ENCODE measurements around the gene NUDT3. TPM values are rescaled to one million over a fixed set of nuclear protein-coding genes. Genes with fewer than 3 reads are reported as not detected.
"Not testable (repeated sequence)": the region's sequence is repeated elsewhere in the genome, so short reads cannot be mapped to it uniquely, and the experiment has no call there.

NUDT3 gene
- total RNA-seq, 6 experiments from 2014 or later: 14.5 to 22.7 (median 16.7) TPM

DNA sequence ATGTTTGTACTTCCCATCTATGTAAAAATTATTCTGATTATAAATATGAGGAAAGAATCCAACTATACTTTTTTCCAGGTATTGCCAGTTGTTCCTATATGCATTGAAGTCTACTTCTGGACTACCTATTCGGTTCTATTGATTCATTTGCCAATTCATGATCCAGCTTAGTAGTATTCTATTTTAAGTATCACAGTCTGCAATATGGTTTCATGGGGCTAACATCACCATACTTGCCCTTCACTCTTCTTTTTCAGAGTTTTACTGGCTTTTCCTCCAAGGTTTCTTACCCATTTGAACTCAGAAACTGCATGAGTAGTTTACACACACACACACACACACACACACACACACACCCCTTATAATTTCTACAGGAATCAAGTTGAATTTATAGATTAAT lies 34.5 kb downstream of the NUDT3 start:
- H3K36me3 ChIP-seq: no peaks in the 10 kb centered on the region
- no peak for TF ChIP-seq POLR2A (IDR thresholded peaks at IDR 0.05)
- TF ChIP-seq, protein P1, sequence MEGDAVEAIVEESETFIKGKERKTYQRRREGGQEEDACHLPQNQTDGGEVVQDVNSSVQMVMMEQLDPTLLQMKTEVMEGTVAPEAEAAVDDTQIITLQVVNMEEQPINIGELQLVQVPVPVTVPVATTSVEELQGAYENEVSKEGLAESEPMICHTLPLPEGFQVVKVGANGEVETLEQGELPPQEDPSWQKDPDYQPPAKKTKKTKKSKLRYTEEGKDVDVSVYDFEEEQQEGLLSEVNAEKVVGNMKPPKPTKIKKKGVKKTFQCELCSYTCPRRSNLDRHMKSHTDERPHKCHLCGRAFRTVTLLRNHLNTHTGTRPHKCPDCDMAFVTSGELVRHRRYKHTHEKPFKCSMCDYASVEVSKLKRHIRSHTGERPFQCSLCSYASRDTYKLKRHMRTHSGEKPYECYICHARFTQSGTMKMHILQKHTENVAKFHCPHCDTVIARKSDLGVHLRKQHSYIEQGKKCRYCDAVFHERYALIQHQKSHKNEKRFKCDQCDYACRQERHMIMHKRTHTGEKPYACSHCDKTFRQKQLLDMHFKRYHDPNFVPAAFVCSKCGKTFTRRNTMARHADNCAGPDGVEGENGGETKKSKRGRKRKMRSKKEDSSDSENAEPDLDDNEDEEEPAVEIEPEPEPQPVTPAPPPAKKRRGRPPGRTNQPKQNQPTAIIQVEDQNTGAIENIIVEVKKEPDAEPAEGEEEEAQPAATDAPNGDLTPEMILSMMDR (IDR thresholded peaks at IDR 0.05): no peak
- peaks cover 0 to 5% (median under 1%) of the 10 kb centered on the region in 4 donors for H3K4me1 ChIP-seq
- no peak overlapping the region for H3K4me3 ChIP-seq
- H3K9me3 ChIP-seq: no peaks in the 10 kb centered on the region
- no peak for ATAC-seq
- no peak for DNase-seq
- intact Hi-C loops (cut with DNase I): no loop called here
- H3K27me3 ChIP-seq: no peaks in the 10 kb centered on the region
- WGBS (ENCODE audit: insufficient coverage, low coverage, low lambda C conversion rate, missing lambda C conversion rate): 43% methylated on average over 1 of the region's 1 CpG
- H3K27ac ChIP-seq: no peak overlapping the region

DNA sequence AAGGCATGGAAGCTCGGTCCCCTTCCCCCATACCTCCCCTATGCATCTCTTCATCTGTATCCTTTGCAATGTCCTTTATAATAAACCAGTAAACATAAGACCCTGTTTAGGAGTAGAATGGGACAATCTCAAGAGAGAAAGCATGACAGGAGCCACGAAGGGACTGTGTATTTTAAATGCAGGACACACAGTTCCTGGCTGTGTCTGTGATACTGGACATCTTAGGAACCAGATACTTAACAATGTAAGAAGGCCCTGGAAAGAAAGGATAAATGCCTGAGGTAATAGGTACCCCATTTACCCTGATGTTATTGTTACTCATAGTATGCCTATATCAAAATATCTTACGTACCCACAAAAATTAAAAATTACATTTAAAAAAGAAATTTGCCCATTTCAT lies 36.6 kb downstream of the NUDT3 start:
- H3K9me3 ChIP-seq: no peaks in the 10 kb centered on the region
- H3K27me3 ChIP-seq: no peaks in the 10 kb centered on the region
- 70% methylated on average over 3 of the region's 3 CpGs for WGBS (ENCODE audit: insufficient coverage, low coverage, low lambda C conversion rate, missing lambda C conversion rate)
- no peak overlapping the region for H3K4me3 ChIP-seq
- no peaks in the 10 kb centered on the region for H3K36me3 ChIP-seq
- DNase-seq: no peak
- TF ChIP-seq, protein P1 (IDR thresholded peaks at IDR 0.05): no peak
- TF ChIP-seq POLR2A (IDR thresholded peaks at IDR 0.05): no peak
- intact Hi-C loops (cut with DNase I): no loop called here
- no peak for ATAC-seq
- peaks cover 0 to under 1% (median under 1%) of the 10 kb centered on the region in 4 donors for H3K4me1 ChIP-seq
- H3K27ac ChIP-seq: no peak overlapping the region

DNA sequence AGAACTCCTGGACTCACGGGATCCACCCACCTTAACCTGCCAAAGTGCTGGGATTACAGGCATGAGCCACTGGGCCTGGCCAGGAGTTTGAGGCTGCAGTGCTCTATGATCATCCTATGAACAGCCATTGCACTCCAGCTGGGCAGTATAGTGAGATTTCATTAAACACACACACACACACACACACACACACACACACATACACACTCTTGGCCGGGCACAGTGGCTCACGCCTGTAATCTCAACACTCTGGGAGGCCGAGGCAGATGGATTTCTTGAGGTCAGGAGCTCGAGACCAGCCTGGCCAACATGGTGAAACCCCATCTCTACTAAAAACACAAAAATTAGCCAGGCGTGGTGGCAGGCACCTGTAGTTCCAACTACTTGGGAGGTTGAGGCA lies 38.2 kb downstream of the NUDT3 start:
- H3K4me1 ChIP-seq: not testable (repeated sequence)

DNA sequence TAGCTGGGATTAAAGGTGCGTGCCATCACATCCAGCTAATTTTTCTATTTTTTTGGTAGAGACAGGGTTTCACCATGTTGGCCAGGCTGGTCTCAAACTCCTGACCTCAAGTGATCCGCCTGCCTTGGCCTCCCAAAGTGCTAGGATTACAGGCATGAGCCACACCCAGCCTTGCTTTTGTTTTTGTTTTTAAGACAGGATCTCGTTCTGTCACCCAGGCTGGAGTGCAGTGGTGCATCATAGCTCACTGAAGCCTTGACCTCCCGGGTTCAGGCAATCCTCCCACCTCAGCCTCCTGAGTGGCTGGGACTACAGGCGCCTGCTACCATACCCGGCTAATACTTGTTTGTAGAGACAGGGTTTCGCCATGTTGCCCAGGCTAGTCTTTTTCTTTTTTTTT lies 38.9 kb downstream of the NUDT3 start:
- H3K4me1 ChIP-seq; H3K27me3 ChIP-seq; ATAC-seq; H3K27ac ChIP-seq; H3K36me3 ChIP-seq; H3K9me3 ChIP-seq; DNase-seq; H3K4me3 ChIP-seq; intact Hi-C loops (cut with DNase I): not testable (repeated sequence)
- WGBS (ENCODE audit: insufficient coverage, low coverage, low lambda C conversion rate, missing lambda C conversion rate): 94% methylated on average over 6 of the region's 7 CpGs

More for the DNA sequence above, 38.2 kb downstream of the NUDT3 start:
- H3K4me3 ChIP-seq; H3K27me3 ChIP-seq; DNase-seq; ATAC-seq; intact Hi-C loops (cut with DNase I); H3K36me3 ChIP-seq; H3K9me3 ChIP-seq; H3K27ac ChIP-seq: not testable (repeated sequence)
- WGBS (ENCODE audit: insufficient coverage, low coverage, low lambda C conversion rate, missing lambda C conversion rate): no CpG with 5 or more reads among the region's 6 CpGs

DNA sequence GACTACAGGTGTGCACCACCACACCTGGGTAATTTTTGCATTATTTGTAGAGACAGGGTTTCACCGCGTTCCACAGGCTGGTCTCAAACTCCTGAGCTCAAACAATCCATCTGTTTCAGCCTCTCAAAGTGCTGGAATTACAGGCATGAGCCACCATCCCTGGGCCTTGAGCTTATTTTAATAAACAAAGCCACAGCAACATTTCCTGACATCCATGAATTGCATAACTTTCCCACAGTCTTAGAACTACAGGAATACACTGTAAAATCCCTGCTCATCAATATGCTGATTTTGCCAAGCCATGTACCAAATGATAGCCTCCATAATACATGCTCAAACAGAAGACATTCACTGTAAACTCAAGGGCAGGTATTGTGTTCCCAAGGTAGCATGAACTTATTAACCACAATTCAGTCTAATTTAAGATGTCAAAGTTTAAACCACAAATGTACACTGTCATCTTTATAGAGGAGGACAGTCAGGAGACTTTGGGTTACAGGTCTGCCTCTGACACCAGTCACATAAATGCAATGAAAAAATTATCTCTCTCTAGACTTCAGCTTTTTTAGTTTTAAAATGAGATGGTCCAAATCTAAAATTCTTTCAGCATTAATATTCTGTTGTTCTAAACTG lies 40.0 kb downstream of the NUDT3 start:
- WGBS (ENCODE audit: insufficient coverage, low coverage, low lambda C conversion rate, missing lambda C conversion rate): 90% methylated on average over 2 of the region's 2 CpGs
- TF ChIP-seq, protein P1 (IDR thresholded peaks at IDR 0.05): no peak
- no peaks in the 10 kb centered on the region for H3K9me3 ChIP-seq
- DNase-seq (no peak), ATAC-seq (peak in 2 of 4 donors; percentile 25 to 67)
- intact Hi-C loops (cut with DNase I): no loop called here
- H3K27ac ChIP-seq: peak overlapping the region in 1 of 3 donors; percentile 10
- peaks cover 0 to 9% (median 3%) of the 10 kb centered on the region in 4 donors for H3K4me1 ChIP-seq
- no peaks in the 10 kb centered on the region for H3K36me3 ChIP-seq
- no peaks in the 10 kb centered on the region for H3K27me3 ChIP-seq
- no peak overlapping the region for H3K4me3 ChIP-seq

DNA sequence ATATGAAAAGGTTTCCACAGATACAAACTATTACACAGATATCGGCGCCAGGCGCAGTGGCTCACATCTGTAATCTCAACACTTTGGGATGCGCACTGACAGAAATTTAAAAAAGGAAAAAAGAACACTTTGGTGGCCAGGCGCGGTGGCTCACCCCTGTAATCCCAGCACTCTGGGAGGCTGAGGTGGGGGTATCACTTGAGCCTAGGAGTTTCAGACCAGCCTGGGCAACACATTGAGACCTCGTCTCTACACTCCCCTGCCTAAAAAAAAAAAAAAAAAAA lies 41.6 kb downstream of the NUDT3 start:
- no peak for ATAC-seq
- peaks cover 0 to 9% (median 3%) of the 10 kb centered on the region in 4 donors for H3K4me1 ChIP-seq
- TF ChIP-seq, protein P1 (IDR thresholded peaks at IDR 0.05): no peak
- TF ChIP-seq POLR2A (IDR thresholded peaks at IDR 0.05): no peak
- no peak for DNase-seq
- H3K4me3 ChIP-seq: no peak overlapping the region
- intact Hi-C loops (cut with DNase I): no loop called here
- H3K36me3 ChIP-seq: no peaks in the 10 kb centered on the region
- 86% methylated on average over 4 of the region's 7 CpGs for WGBS (ENCODE audit: insufficient coverage, low coverage, low lambda C conversion rate, missing lambda C conversion rate)
- H3K27me3 ChIP-seq: no peaks in the 10 kb centered on the region
- peak overlapping the region in 1 of 3 donors; percentile 5 for H3K27ac ChIP-seq
- H3K9me3 ChIP-seq: no peaks in the 10 kb centered on the region
